Neural cell (in vitro differentiated cells): ENCODE measurements around the gene GNAS. TPM values are rescaled to one million over a fixed set of nuclear protein-coding genes. Genes with fewer than 3 reads are reported as not detected.

ENCODE experiments used
- H2AFZ ChIP-seq: fragments of 200-600, 300-800 bp; sonication (generic), shearing (Covaris generic); 2 replicates; pipeline ENCODE4 v1.6.0; 2014; ENCODE audit warnings: low read depth, mild to moderate bottlenecking, antibody characterized with exemption, low read length, moderate library complexity
- H3F3A ChIP-seq: fragments of 200-600 bp; shearing (Covaris generic); 2 replicates; pipeline ENCODE4 v1.6.1; 2016; ENCODE audit warnings: mild to moderate bottlenecking, moderate library complexity, mixed read lengths, antibody characterized with exemption, low read length; ENCODE audit not compliant: insufficient read depth, poor library complexity, severe bottlenecking
- H3K27ac ChIP-seq: fragments of 200-600, 300-800 bp; sonication (generic), shearing (Covaris generic); 2 replicates; pipeline ENCODE4 v1.5.1; 2014; ENCODE audit warnings: mild to moderate bottlenecking, low read length, moderate library complexity
- H3K27me3 ChIP-seq: fragments of 300-800, 200-600 bp; sonication (generic), shearing (Covaris generic); 2 replicates; pipeline ENCODE4 v1.6.0; 2014; ENCODE audit warnings: mild to moderate bottlenecking, low read depth, low read length, moderate library complexity; ENCODE audit not compliant: insufficient read depth
- H3K36me3 ChIP-seq: fragments of 300-800, 200-600 bp; sonication (generic), shearing (Covaris generic); 2 replicates; pipeline ENCODE4 v1.5.1; 2014; ENCODE audit warnings: mild to moderate bottlenecking, antibody characterized with exemption, low read length, moderate library complexity; ENCODE audit not compliant: insufficient read depth
- H3K4me2 ChIP-seq: fragments of 300-800, 200-600 bp; sonication (generic), shearing (Covaris generic); 2 replicates; pipeline ENCODE4 v1.6.0; 2014; ENCODE audit warnings: mild to moderate bottlenecking, low read length
- H3K4me3 ChIP-seq: fragments of 300-800, 200-600 bp; sonication (generic), shearing (Covaris generic); 2 replicates; pipeline ENCODE4 v1.5.1; 2014; ENCODE audit warnings: mild to moderate bottlenecking, low read length, moderate library complexity
- H3K79me2 ChIP-seq: fragments of 200-600 bp; shearing (Covaris generic); replicated peaks from 2 replicates; pipeline ENCODE4 v1.6.0; 2014; ENCODE audit warnings: mild to moderate bottlenecking, low read length, moderate library complexity; ENCODE audit not compliant: insufficient read depth
- H3K9ac ChIP-seq: fragments of 300-800, 200-600 bp; sonication (generic), shearing (Covaris generic); 2 replicates; pipeline ENCODE4 v1.6.1; 2016; ENCODE audit warnings: mild to moderate bottlenecking, low read length, mixed read lengths
- H3K9me2 ChIP-seq: fragments of 200-600 bp; shearing (Covaris generic); 2 replicates; pipeline ENCODE4 v1.6.1; 2016; ENCODE audit warnings: mild to moderate bottlenecking, low read length, mixed read lengths; ENCODE audit not compliant: insufficient read depth
- H3K9me3 ChIP-seq: fragments of 200-600, 300-800 bp; sonication (generic), shearing (Covaris generic); 2 replicates; pipeline ENCODE4 v1.6.1; 2016; ENCODE audit warnings: mild to moderate bottlenecking, mixed run types, low read length, moderate library complexity, mixed read lengths
- H4K20me1 ChIP-seq: fragments of 200-600 bp; shearing (Covaris generic); 2 replicates; pipeline ENCODE4 v1.6.1; 2016; ENCODE audit warnings: mild to moderate bottlenecking, mixed run types; ENCODE audit not compliant: insufficient read depth
- CTCF ChIP-seq: fragments of 450-650 bp; IDR thresholded peaks from 2 replicates; pipeline ENCODE4 v1.5.1; 2014; ENCODE audit warnings: antibody characterized with exemption, mild to moderate bottlenecking, moderate library complexity; ENCODE audit not compliant: poor library complexity, severe bottlenecking
- EP300 ChIP-seq: fragments of 450-650 bp; conservative IDR thresholded peaks from 2 replicates; pipeline ENCODE4 v1.6.1; 2014; ENCODE audit warnings: antibody characterized with exemption, mild to moderate bottlenecking, moderate library complexity; ENCODE audit not compliant: poor library complexity, severe bottlenecking
- EZH2 ChIP-seq: fragments of 200-600, 300-800 bp; shearing (Covaris generic), sonication (generic); IDR thresholded peaks from 2 replicates; pipeline ENCODE4 v1.6.1; 2014; ENCODE audit warnings: antibody characterized with exemption, low read length, borderline replicate concordance, mild to moderate bottlenecking; ENCODE audit not compliant: insufficient read depth, poor library complexity, severe bottlenecking
- MXI1 ChIP-seq: fragments of 450-650 bp; conservative IDR thresholded peaks from 2 replicates; pipeline ENCODE4 v1.6.1; 2014; ENCODE audit warnings: antibody characterized with exemption, mild to moderate bottlenecking; ENCODE audit not compliant: poor library complexity, severe bottlenecking
- POLR2AphosphoS5 ChIP-seq: IDR thresholded peaks from 2 replicates; pipeline ENCODE4 v1.6.1; 2012
- RAD21 ChIP-seq: fragments of 450-650 bp; conservative IDR thresholded peaks from 2 replicates; pipeline ENCODE4 v1.6.1; 2014; ENCODE audit warnings: antibody characterized with exemption, mild to moderate bottlenecking, moderate library complexity
- REST ChIP-seq: IDR thresholded peaks from 2 replicates; pipeline ENCODE4 v1.6.1; 2012; ENCODE audit warnings: borderline replicate concordance
- SMC3 ChIP-seq: fragments of 450-650 bp; conservative IDR thresholded peaks from 2 replicates; pipeline ENCODE4 v1.6.1; 2014; ENCODE audit warnings: antibody characterized with exemption, mild to moderate bottlenecking, moderate library complexity; ENCODE audit not compliant: poor library complexity
- TAF1 ChIP-seq: IDR thresholded peaks from 2 replicates; pipeline ENCODE4 v1.6.1; 2012; ENCODE audit warnings: low read depth
- polyA plus RNA-seq: library from polyadenylated mRNA; depleted of rRNA; stranded (reverse); fragments of >200 nt; gene quantifications from 2 replicates; pipeline ENCODE4 v1.2.3, GENCODE V29; 2014

The GNAS gene
- polyA plus RNA-seq, 1 donor from 2014 or later = 958 TPM

GRCh38 chr20:58938078-58938477, 85.6 kb downstream of the GNAS start:
- Histone ChIP-seq H3K27me3 (no peaks in the 10 kb centered on the region), H3K9me3 (no peaks in the 10 kb centered on the region), H3K36me3 (no peaks in the 10 kb centered on the region), H3K9me2 (no peaks in the 10 kb centered on the region), H3F3A (no peaks in the 10 kb centered on the region), H4K20me1 (no peaks in the 10 kb centered on the region), H3K9ac (no peak overlapping the region), H3K4me2 (no peak overlapping the region), H3K4me3 (no peak overlapping the region), H3K79me2 (no peaks in the 10 kb centered on the region), H3K27ac (no peak overlapping the region), H2AFZ (no peak overlapping the region)
- TF ChIP-seq TAF1 (no peak), MXI1 (no peak), EZH2 (no peak), CTCF (no peak), RAD21 (no peak), REST (no peak), POLR2AphosphoS5 (no peak), EP300 (no peak), SMC3 (no peak)

GRCh38 chr20:58938541-58938940, 86.0 kb downstream of the GNAS start:
- Histone ChIP-seq H3K4me2 (no peak overlapping the region), H3K36me3 (no peaks in the 10 kb centered on the region), H3K27me3 (no peaks in the 10 kb centered on the region), H2AFZ (no peak overlapping the region), H4K20me1 (no peaks in the 10 kb centered on the region), H3F3A (no peaks in the 10 kb centered on the region), H3K4me3 (no peak overlapping the region), H3K9me3 (no peaks in the 10 kb centered on the region), H3K9ac (no peak overlapping the region), H3K79me2 (no peaks in the 10 kb centered on the region), H3K27ac (no peak overlapping the region), H3K9me2 (no peaks in the 10 kb centered on the region)
- TF ChIP-seq EZH2 = no peak
- no peak for TF ChIP-seq EP300
- TF ChIP-seq MXI1 = no peak
- no peak for TF ChIP-seq SMC3
- TF ChIP-seq POLR2AphosphoS5 = no peak
- no peak for TF ChIP-seq CTCF
- TF ChIP-seq TAF1 = no peak
- TF ChIP-seq REST = no peak
- no peak for TF ChIP-seq RAD21
